Measurements from ENCODE around the gene PTPRF.

Gene PTPRF

GRCh38 chr1:43552813-43553212 lies 22.1 kb downstream of the PTPRF start:
- DNase-seq (ENCODE audit: low read depth), result no peak

- no peak for DNase-seq (ENCODE audit: low read depth)
These were observed 23.8 kb downstream of the PTPRF start for GRCh38 chr1:43554444-43554992.

GRCh38 chr1:43556782-43557181 lies 26.1 kb downstream of the PTPRF start:
- DNase-seq (ENCODE audit: low read depth), result no peak

- no peak for DNase-seq (ENCODE audit: low read depth)
These were observed 27.1 kb downstream of the PTPRF start for GRCh38 chr1:43557744-43558245.

GRCh38 chr1:43558346-43558841 lies 27.7 kb downstream of the PTPRF start:
- no peak for DNase-seq (ENCODE audit: low read depth)

GRCh38 chr1:43559714-43560113 lies 29.0 kb downstream of the PTPRF start:
- DNase-seq (ENCODE audit: low read depth), result no peak

- no peak for DNase-seq (ENCODE audit: low read depth)
These were observed 29.6 kb downstream of the PTPRF start for GRCh38 chr1:43560286-43560685.

- no peak for DNase-seq (ENCODE audit: low read depth)
These were observed 33.3 kb downstream of the PTPRF start for GRCh38 chr1:43563876-43564539.

GRCh38 chr1:43564551-43565348 lies 34.1 kb downstream of the PTPRF start:
- no peak for DNase-seq (ENCODE audit: low read depth)

GRCh38 chr1:43565600-43566360 lies 35.1 kb downstream of the PTPRF start:
- DNase-seq (ENCODE audit: low read depth), result peak; percentile 52

- no peak for DNase-seq (ENCODE audit: low read depth)
These were observed 35.8 kb downstream of the PTPRF start for GRCh38 chr1:43566382-43567044.

GRCh38 chr1:43569175-43569574 lies 38.5 kb downstream of the PTPRF start:
- DNase-seq (ENCODE audit: low read depth), result no peak

- DNase-seq (ENCODE audit: low read depth), result no peak
These were observed 39.6 kb downstream of the PTPRF start for GRCh38 chr1:43570277-43570676.

- no peak for DNase-seq (ENCODE audit: low read depth)
These were observed 40.0 kb downstream of the PTPRF start for GRCh38 chr1:43570715-43571114.

- DNase-seq (ENCODE audit: low read depth), result no peak
These were observed 41.4 kb downstream of the PTPRF start for GRCh38 chr1:43572084-43572483.

- no peak for DNase-seq (ENCODE audit: low read depth)
These were observed 41.9 kb downstream of the PTPRF start for GRCh38 chr1:43572538-43572937.

- no peak for DNase-seq (ENCODE audit: low read depth)
These were observed 42.5 kb downstream of the PTPRF start for GRCh38 chr1:43573066-43573800.

- DNase-seq (ENCODE audit: low read depth), result no peak
These were observed 45.8 kb downstream of the PTPRF start for GRCh38 chr1:43576521-43576920.

- no peak for DNase-seq (ENCODE audit: low read depth)
These were observed 47.2 kb downstream of the PTPRF start for GRCh38 chr1:43577655-43578542.

- DNase-seq (ENCODE audit: low read depth), result no peak
These were observed 49.4 kb downstream of the PTPRF start for GRCh38 chr1:43580039-43580438.
